NOMO-1 (cell line): ENCODE results near the gene SIGLEC7.

Source experiments
- DNase-seq, 2 experiments: peaks; one replicate each; lab custom pipeline; 2025; ENCODE audit not compliant: unreplicated experiment in 2 of 2; lab: John Stamatoyannopoulos, UW

SIGLEC7 gene

DNA sequence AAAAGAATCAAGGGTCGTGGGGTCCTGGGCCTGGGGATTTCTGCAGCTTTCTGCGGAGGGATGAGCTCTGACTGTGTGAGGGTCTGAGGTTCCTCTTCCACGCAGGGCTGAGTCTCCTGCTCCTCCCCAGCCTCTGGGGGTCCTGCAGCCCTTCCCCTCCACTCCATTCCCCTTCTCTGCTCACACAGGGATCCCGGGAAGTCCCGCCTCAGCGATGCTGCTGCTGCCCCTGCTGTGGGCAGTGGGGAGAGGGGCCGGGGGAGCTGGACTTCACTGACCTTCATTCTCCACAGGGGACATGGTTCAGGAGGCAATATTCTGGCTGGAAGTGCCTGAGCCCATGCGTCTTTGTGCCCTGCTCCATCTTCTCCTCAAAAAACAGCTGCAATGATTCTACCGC lies 56.5 kb downstream of the SIGLEC7 start:
- DNase-seq: no peak

DNA sequence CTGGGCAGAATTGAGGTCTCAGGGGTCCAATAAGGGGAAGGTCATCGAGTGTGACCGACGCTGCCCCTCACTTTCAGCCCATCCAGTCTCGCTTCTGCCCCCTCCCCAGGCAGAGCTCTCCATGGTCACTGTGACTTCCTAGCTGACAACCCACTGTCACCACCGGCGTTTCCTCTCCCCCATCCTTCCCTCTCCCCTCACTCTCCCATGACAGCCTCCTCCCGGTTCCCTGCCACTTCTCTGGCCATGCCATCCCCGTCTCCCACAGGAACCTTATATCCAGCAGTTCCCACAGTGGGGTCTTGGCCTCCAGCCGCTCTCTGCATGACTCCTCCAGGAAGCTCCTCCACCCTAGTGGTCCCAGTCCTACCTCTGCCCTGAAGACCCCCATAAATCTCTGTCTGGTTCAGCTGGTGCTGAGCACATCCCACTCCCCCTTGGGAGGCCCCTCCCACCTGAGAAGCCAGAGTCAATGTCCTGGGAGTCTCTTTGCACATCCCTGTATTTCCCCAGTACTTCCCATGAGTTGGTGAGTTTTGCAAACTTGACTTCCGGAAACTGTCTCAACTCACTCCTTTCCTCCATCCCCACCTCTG lies 58.1 kb downstream of the SIGLEC7 start:
- no peak for DNase-seq

DNA sequence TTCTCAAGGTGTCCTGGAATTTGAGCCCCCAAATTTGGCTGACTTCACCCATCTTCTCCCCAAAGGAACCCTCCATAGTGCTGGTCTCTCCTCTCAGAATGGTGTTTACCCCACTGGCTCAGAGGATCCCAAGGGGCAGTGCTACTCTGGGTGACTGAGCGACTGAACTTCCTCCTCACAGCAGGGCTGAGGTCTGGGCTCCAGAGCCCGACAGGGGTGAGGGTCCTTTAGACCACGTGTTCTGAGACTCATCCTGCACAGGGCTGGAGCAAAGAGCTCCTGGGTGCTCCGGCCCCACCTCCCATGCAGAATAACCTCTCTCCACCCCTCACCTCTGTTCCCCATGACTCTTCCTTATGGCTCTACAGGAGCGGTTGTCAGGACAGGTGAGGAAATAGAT lies 59.6 kb downstream of the SIGLEC7 start:
- no peak for DNase-seq
